ENCODE results near the gene ACSM5. TPM values are rescaled to one million over a fixed set of nuclear protein-coding genes. Genes with fewer than 3 reads are reported as not detected.

The ACSM5 gene
- total RNA-seq, 1 experiment from 2014 or later: not detected

GRCh38 chr16:20397468-20398074 lies 11.8 kb upstream of the ACSM5 start:
- no peak overlapping the region for H3K4me3 ChIP-seq (ENCODE audit: low read depth, low read length)
- H3K4me1 ChIP-seq: no peaks in the 10 kb centered on the region

GRCh38 chr16:20398603-20399002 lies 10.7 kb upstream of the ACSM5 start:
- ChIA-PET CTCF (no interaction called here), POLR2A (no interaction called here)
- no peak for DNase-seq
- Mint-ChIP-seq H3K27me3 (ENCODE audit: insufficient read depth, unreplicated experiment) (peaks cover 2% of the 10 kb centered on the region), H3K4me1 (ENCODE audit: low read depth, unreplicated experiment) (no peaks in the 10 kb centered on the region), H3K4me3 (ENCODE audit: unreplicated experiment) (no peak overlapping the region), H3K27ac (ENCODE audit: unreplicated experiment) (no peak overlapping the region), H3K9me3 (ENCODE audit: unreplicated experiment) (no peaks in the 10 kb centered on the region), H3K36me3 (ENCODE audit: insufficient read depth, unreplicated experiment) (no peaks in the 10 kb centered on the region)
- intact Hi-C loops (cut with micrococcal nuclease; ENCODE audit: unreplicated experiment): no loop called here
- no TSS peak for BruUV-seq (replicated peaks)
- no peak for TF ChIP-seq CTCF (IDR thresholded peaks at IDR 0.05; ENCODE audit: insufficient read depth in 1 of 2, low read depth in 1 of 2, low read length in 1 of 2, severe bottlenecking in 1 of 2, unreplicated experiment in 1 of 2)
- H3K4me1 ChIP-seq: no peaks in the 10 kb centered on the region
- H3K4me3 ChIP-seq (ENCODE audit: low read depth, low read length): no peak overlapping the region
- H3K27me3 ChIP-seq (replicated peaks; ENCODE audit: control insufficient read depth, insufficient read depth, low read length): no peaks in the 10 kb centered on the region
- H3K36me3 ChIP-seq (ENCODE audit: control insufficient read depth, insufficient read depth, low read length): no peaks in the 10 kb centered on the region
- H3K9me3 ChIP-seq: no peaks in the 10 kb centered on the region

More at GRCh38 chr16:20397468-20398074, 11.8 kb upstream of the ACSM5 start:
- no peaks in the 10 kb centered on the region for H3K27me3 ChIP-seq (replicated peaks; ENCODE audit: control insufficient read depth, insufficient read depth, low read length)
- BruUV-seq (replicated peaks): no TSS peak
- ChIA-PET POLR2A (no interaction called here), CTCF (no interaction called here)
- no peaks in the 10 kb centered on the region for H3K9me3 ChIP-seq
- Mint-ChIP-seq H3K4me3 (ENCODE audit: unreplicated experiment) (no peak overlapping the region), H3K27me3 (ENCODE audit: insufficient read depth, unreplicated experiment) (peaks cover 2% of the 10 kb centered on the region), H3K9me3 (ENCODE audit: unreplicated experiment) (no peaks in the 10 kb centered on the region), H3K36me3 (ENCODE audit: insufficient read depth, unreplicated experiment) (no peaks in the 10 kb centered on the region), H3K27ac (ENCODE audit: unreplicated experiment) (no peak overlapping the region), H3K4me1 (ENCODE audit: low read depth, unreplicated experiment) (no peaks in the 10 kb centered on the region)
- intact Hi-C loops (cut with micrococcal nuclease; ENCODE audit: unreplicated experiment): no loop called here
- DNase-seq: no peak
- TF ChIP-seq CTCF (IDR thresholded peaks at IDR 0.05; ENCODE audit: insufficient read depth in 1 of 2, low read depth in 1 of 2, low read length in 1 of 2, severe bottlenecking in 1 of 2, unreplicated experiment in 1 of 2): no peak
- H3K36me3 ChIP-seq (ENCODE audit: control insufficient read depth, insufficient read depth, low read length): no peaks in the 10 kb centered on the region

- H3K4me1 Mint-ChIP-seq (ENCODE audit: low read depth, unreplicated experiment): no peaks in the 10 kb centered on the region
- no TSS peak for BruUV-seq (replicated peaks)
- DNase-seq: no peak
- no peak overlapping the region for H3K4me3 Mint-ChIP-seq (ENCODE audit: unreplicated experiment)
- CTCF ChIA-PET: no interaction called here
- no peaks in the 10 kb centered on the region for H3K36me3 Mint-ChIP-seq (ENCODE audit: insufficient read depth, unreplicated experiment)
- H3K27me3 ChIP-seq (replicated peaks; ENCODE audit: control insufficient read depth, insufficient read depth, low read length): no peaks in the 10 kb centered on the region
- H3K27me3 Mint-ChIP-seq (ENCODE audit: insufficient read depth, unreplicated experiment): peaks cover 4% of the 10 kb centered on the region
- no peak overlapping the region for H3K27ac Mint-ChIP-seq (ENCODE audit: unreplicated experiment)
- no peak for TF ChIP-seq CTCF (IDR thresholded peaks at IDR 0.05; ENCODE audit: insufficient read depth in 1 of 2, low read depth in 1 of 2, low read length in 1 of 2, severe bottlenecking in 1 of 2, unreplicated experiment in 1 of 2)
- no peaks in the 10 kb centered on the region for H3K9me3 Mint-ChIP-seq (ENCODE audit: unreplicated experiment)
- no peaks in the 10 kb centered on the region for H3K9me3 ChIP-seq
- intact Hi-C loops (cut with micrococcal nuclease; ENCODE audit: unreplicated experiment): no loop called here
- no peak overlapping the region for H3K4me3 ChIP-seq (ENCODE audit: low read depth, low read length)
- POLR2A ChIA-PET: no interaction called here
- no peaks in the 10 kb centered on the region for H3K4me1 ChIP-seq
- H3K36me3 ChIP-seq (ENCODE audit: control insufficient read depth, insufficient read depth, low read length): no peaks in the 10 kb centered on the region
Observed at GRCh38 chr16:20399185-20399584, 10.1 kb upstream of the ACSM5 start.

Data from Caco-2 (cell line).